Stimulated activated memory B cell treated with anti-CD40 and anti-IgM and Interleukin-4, amounts not matched to agents 10 μg/mL and 1 μg/mL and 100 μg/mL, for 72 hours (primary cell): ENCODE measurements around the gene MXD3.

Experiments
- ATAC-seq: fragments of 150-1000 bp; cut with Tn5 transposase; 2 replicates; pipeline ENCODE4 v1.10.0; 2021
- H3K27ac Mint-ChIP-seq: one replicate; pipeline ENCODE4 v1.8.0; 2022; ENCODE audit warnings: mild to moderate bottlenecking, mixed read lengths
- H3K27me3 Mint-ChIP-seq: one replicate; pipeline ENCODE4 v1.8.0; 2022; ENCODE audit warnings: mixed read lengths
- H3K36me3 Mint-ChIP-seq: one replicate; pipeline ENCODE4 v1.8.0; 2022; ENCODE audit warnings: mixed read lengths
- H3K4me1 Mint-ChIP-seq: one replicate; pipeline ENCODE4 v1.8.0; 2022; ENCODE audit warnings: mixed read lengths
- H3K4me3 Mint-ChIP-seq: one replicate; pipeline ENCODE4 v1.8.0; 2022; ENCODE audit warnings: mild to moderate bottlenecking, moderate library complexity, mixed read lengths
- H3K9me3 Mint-ChIP-seq: one replicate; pipeline ENCODE4 v1.8.0; 2022; ENCODE audit warnings: mixed read lengths

MXD3 gene

DNA sequence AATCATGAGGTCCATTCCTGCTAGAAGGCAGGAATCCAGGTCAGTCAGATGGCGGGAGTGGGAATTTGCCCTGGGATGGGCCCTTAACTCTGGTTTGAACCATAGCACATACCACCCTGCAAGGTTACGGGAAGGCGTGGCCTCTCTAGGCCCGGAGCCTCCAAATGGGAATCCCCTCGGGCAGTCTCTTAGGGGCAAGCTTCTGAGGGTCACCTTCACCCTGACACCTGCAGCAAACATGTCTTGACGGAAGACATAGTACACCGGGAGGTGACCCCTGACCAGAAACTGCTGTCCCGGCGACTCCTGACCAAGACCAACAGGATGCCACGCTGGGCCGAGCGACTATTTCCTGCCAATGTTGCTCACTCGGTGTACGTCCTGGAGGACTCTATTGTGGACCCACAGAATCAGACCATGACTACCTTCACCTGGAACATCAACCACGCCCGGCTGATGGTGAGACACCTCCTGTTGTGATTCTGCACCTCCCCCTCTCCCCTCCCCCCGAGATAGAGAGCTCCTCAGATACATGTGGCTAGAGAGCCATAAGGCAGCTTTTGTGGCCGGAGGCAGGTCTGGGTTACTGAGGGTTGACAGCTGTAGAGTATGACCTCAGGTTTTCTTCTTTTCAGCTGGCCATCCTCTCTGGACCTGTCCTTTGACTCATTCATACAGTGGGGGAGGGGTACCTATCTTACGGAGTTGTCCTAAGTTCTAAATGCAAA is 7.1 kb downstream of the MXD3 start:
- Mint-ChIP-seq H3K4me1 (peaks cover 93% of the 10 kb centered on the region), H3K27me3 (no peaks in the 10 kb centered on the region), H3K36me3 (peaks cover 24% of the 10 kb centered on the region), H3K27ac (peak overlapping the region; percentile 87), H3K9me3 (no peaks in the 10 kb centered on the region), H3K4me3 (peak overlapping the region; percentile 93)
- ATAC-seq, result no peak

DNA sequence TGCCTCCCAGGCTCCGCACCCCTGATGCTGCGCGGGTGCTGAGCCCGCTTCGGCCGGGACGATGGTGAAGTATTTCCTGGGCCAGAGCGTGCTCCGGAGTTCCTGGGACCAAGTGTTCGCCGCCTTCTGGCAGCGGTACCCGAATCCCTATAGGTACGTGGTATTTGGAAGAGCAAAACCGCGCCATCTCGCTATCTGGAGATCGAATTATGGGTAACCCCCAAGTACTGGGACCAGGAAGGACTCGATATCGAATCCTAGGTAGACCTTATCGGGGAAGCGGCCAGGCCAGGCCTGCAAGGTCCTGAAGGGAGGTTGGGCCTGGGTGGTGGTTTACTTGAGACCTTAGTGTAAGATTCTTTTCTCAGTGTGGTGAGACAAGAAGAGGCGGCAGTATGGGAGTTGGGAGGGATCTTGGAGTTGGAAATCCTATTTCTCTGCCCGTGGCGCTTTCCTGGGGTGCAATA is 7.7 kb downstream of the MXD3 start:
- no peak for ATAC-seq
- Mint-ChIP-seq H3K27ac (peak overlapping the region; percentile 87), H3K36me3 (peaks cover 24% of the 10 kb centered on the region), H3K9me3 (no peaks in the 10 kb centered on the region), H3K4me1 (peaks cover 93% of the 10 kb centered on the region), H3K27me3 (no peaks in the 10 kb centered on the region), H3K4me3 (peak overlapping the region; percentile 93)

DNA sequence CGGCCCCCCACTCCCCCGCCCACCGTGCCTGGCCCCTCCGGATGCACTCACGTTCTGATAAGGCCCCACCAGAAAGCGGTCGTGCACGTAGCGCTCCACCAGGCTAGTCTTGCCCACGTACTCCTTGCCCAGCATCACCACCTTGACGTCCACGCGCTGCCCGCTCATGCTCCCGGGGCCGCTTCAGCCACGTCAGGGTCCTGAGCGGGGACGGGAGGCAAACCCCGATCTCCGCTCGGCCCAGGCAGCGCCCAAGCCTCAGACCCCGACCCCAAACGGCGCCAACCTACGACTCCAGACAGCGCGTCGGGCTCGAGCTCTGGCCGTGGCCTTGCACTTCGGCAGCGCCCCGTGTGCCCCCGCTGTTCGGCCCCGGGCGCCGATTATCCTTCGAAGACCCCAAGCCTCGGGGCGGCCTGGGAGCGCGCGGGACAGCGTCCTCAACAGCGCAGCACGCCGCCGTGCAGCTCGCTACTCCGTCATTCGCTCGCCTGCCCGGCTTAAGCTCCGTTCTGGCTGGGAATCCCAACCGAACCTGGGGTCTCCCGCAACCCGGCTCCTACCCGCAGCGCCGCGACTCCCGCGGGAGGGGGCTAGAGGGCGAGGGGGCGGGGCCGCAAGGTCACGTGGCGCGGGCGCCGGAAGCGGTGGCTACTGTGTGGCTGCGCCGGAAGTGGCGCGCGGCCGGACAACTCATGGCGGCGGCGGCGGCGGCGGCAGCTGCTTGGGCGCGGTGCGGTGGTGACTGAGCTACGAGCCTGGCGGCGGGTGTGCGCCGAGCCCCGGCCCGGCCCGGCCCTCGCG is 8.4 kb downstream of the MXD3 start, which contains the start of the genes PRELID1 and RAB24:
Gene PRELID1 (plus strand): TSS at position 679 of the 804 bp plus-strand sequence. CDS start 187 bp downstream, outside the sequence.
Gene RAB24 (minus strand): TSS at position 599 of the 804 bp plus-strand sequence. CDS start 431 bp downstream, at position 168.
- H3K4me3 Mint-ChIP-seq, result peak within 1 kb of the TSS; percentile 93
- no peaks in the 10 kb centered on the region for H3K27me3 Mint-ChIP-seq
- peak within 1 kb of the TSS; percentile 87 for H3K27ac Mint-ChIP-seq
- ATAC-seq, result peak; percentile 77
- H3K9me3 Mint-ChIP-seq, result no peaks in the 10 kb centered on the region
- H3K36me3 Mint-ChIP-seq, result peaks cover 24% of the 10 kb centered on the region
- peaks cover 93% of the 10 kb centered on the region for H3K4me1 Mint-ChIP-seq

DNA sequence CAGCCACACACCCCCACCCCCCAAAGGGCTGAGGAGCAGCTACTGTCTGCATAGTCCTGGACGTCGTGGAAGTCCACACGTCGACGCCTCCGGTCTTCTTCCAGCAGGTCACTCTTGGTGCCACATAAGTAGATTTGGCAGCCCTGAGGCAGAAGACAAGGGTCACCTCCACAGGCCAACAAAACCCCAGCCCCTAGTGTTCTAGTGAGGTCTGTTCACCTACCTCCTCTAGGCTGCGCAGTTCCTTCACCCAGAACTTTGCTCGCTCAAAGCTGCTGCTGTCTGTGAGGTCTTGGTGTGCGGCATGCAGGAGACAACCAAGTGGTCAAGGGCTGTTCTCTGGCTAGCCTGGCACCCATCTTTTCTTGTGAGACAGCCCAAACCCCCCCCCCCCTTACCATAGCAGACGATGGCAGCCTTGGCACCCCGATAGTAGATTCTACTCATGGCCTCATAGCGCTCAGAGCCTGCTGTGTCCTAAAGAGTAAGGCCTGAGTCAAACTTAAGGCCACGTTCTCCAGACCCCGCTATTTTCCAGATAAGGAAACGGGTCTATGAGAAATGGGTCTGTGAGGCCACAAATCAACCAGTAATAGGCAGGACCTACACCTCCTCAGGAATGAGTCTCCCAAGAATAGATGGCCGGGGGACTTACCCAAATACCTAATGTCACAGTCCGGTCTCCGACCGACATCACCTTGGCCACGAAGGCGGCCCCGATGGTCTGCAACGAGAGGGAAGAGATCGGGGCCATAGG is 9.2 kb downstream of the MXD3 start:
- Mint-ChIP-seq H3K27ac (peak overlapping the region; percentile 87), H3K4me1 (peaks cover 87% of the 10 kb centered on the region), H3K27me3 (no peaks in the 10 kb centered on the region), H3K4me3 (peak overlapping the region; percentile 93), H3K9me3 (no peaks in the 10 kb centered on the region), H3K36me3 (peaks cover 24% of the 10 kb centered on the region)
- no peak for ATAC-seq

GRCh38 chr5:177301503-177302165 is 10.1 kb downstream of the MXD3 start:
- no peaks in the 10 kb centered on the region for H3K9me3 Mint-ChIP-seq
- H3K27ac Mint-ChIP-seq, result peak overlapping the region; percentile 87
- peak; percentile 29 for ATAC-seq
- no peaks in the 10 kb centered on the region for H3K27me3 Mint-ChIP-seq
- H3K4me3 Mint-ChIP-seq, result peak overlapping the region; percentile 93
- H3K36me3 Mint-ChIP-seq, result peaks cover 20% of the 10 kb centered on the region
- peaks cover 85% of the 10 kb centered on the region for H3K4me1 Mint-ChIP-seq

GRCh38 chr5:177300951-177301350 is 10.7 kb downstream of the MXD3 start:
- peaks cover 16% of the 10 kb centered on the region for H3K36me3 Mint-ChIP-seq
- H3K4me3 Mint-ChIP-seq, result no peak overlapping the region
- H3K4me1 Mint-ChIP-seq, result peaks cover 85% of the 10 kb centered on the region
- H3K9me3 Mint-ChIP-seq, result no peaks in the 10 kb centered on the region
- ATAC-seq, result no peak
- H3K27me3 Mint-ChIP-seq, result no peaks in the 10 kb centered on the region
- peak overlapping the region; percentile 87 for H3K27ac Mint-ChIP-seq

- Mint-ChIP-seq H3K4me1 (peaks cover 85% of the 10 kb centered on the region), H3K27me3 (no peaks in the 10 kb centered on the region), H3K27ac (peak overlapping the region; percentile 87), H3K4me3 (peak overlapping the region; percentile 51), H3K9me3 (no peaks in the 10 kb centered on the region), H3K36me3 (peaks cover 16% of the 10 kb centered on the region)
- ATAC-seq, result peak; percentile 77
These were observed 11.3 kb downstream of the MXD3 start for GRCh38 chr5:177300236-177300880.

GRCh38 chr5:177299697-177300096 is 12.0 kb downstream of the MXD3 start:
- Mint-ChIP-seq H3K4me1 (peaks cover 85% of the 10 kb centered on the region), H3K36me3 (peaks cover 13% of the 10 kb centered on the region), H3K4me3 (peak overlapping the region; percentile 15), H3K27me3 (no peaks in the 10 kb centered on the region), H3K9me3 (no peaks in the 10 kb centered on the region), H3K27ac (peak overlapping the region; percentile 87)
- ATAC-seq, result no peak

DNA sequence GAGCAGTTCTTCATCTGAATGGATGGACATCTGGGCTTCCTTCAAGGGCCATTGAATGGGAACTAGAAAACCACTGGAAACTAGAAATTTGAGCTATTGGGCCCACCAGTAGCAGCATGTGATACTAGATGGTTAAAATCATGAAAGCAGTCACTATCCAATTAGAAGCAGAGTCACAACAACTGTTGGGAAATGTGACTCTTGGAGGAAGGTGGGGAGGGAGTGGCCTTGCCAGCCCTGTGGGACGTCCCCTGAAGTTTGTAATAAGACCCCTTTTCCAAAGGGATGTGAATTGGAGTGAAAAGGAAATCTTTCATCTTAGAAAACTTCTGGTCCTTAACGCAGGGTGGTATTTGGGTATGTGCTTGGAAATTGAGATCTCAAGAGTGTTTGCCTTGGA is 13.8 kb downstream of the MXD3 start:
- peaks cover 27% of the 10 kb centered on the region for H3K36me3 Mint-ChIP-seq
- no peak for ATAC-seq
- peaks cover 73% of the 10 kb centered on the region for H3K4me1 Mint-ChIP-seq
- H3K27me3 Mint-ChIP-seq, result no peaks in the 10 kb centered on the region
- no peak overlapping the region for H3K4me3 Mint-ChIP-seq
- no peaks in the 10 kb centered on the region for H3K9me3 Mint-ChIP-seq
- no peak overlapping the region for H3K27ac Mint-ChIP-seq

- Mint-ChIP-seq H3K27ac (peak overlapping the region; percentile 84), H3K36me3 (peaks cover 41% of the 10 kb centered on the region), H3K9me3 (no peaks in the 10 kb centered on the region), H3K4me3 (no peak overlapping the region), H3K4me1 (peaks cover 59% of the 10 kb centered on the region), H3K27me3 (no peaks in the 10 kb centered on the region)
- no peak for ATAC-seq
These were observed 15.1 kb downstream of the MXD3 start for GRCh38 chr5:177296581-177296980.

GRCh38 chr5:177295924-177296323 is 15.8 kb downstream of the MXD3 start:
- H3K36me3 Mint-ChIP-seq, result peaks cover 45% of the 10 kb centered on the region
- ATAC-seq, result peak; percentile 52
- H3K4me3 Mint-ChIP-seq, result no peak overlapping the region
- H3K9me3 Mint-ChIP-seq, result no peaks in the 10 kb centered on the region
- peaks cover 57% of the 10 kb centered on the region for H3K4me1 Mint-ChIP-seq
- H3K27me3 Mint-ChIP-seq, result no peaks in the 10 kb centered on the region
- peak overlapping the region; percentile 84 for H3K27ac Mint-ChIP-seq

GRCh38 chr5:177294632-177295031 is 17.1 kb downstream of the MXD3 start:
- peak overlapping the region; percentile 84 for H3K27ac Mint-ChIP-seq
- peaks cover 53% of the 10 kb centered on the region for H3K4me1 Mint-ChIP-seq

DNA sequence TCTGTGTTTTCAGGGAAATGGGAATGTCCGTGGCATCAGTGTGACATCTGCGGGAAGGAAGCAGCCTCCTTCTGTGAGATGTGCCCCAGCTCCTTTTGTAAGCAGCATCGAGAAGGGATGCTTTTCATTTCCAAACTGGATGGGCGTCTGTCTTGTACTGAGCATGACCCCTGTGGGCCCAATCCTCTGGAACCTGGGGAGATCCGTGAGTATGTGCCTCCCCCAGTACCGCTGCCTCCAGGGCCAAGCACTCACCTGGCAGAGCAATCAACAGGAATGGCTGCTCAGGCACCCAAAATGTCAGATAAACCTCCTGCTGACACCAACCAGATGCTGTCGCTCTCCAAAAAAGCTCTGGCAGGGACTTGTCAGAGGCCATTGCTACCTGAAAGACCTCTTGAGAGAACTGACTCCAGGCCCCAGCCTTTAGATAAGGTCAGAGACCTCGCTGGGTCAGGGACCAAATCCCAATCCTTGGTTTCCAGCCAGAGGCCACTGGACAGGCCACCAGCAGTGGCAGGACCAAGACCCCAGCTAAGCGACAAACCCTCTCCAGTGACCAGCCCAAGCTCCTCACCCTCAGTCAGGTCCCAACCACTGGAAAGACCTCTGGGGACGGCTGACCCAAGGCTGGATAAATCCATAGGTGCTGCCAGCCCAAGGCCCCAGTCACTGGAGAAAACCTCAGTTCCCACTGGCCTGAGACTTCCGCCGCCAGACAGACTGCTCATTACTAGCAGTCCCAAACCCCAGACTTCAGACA is 17.7 kb downstream of the MXD3 start:
- Mint-ChIP-seq H3K27ac (no peak overlapping the region), H3K4me3 (no peak overlapping the region), H3K9me3 (no peaks in the 10 kb centered on the region), H3K27me3 (no peaks in the 10 kb centered on the region), H3K36me3 (peaks cover 63% of the 10 kb centered on the region), H3K4me1 (peaks cover 52% of the 10 kb centered on the region)
- ATAC-seq, result no peak

More at GRCh38 chr5:177294632-177295031, 17.1 kb downstream of the MXD3 start:
- Mint-ChIP-seq H3K36me3 (peaks cover 57% of the 10 kb centered on the region), H3K9me3 (no peaks in the 10 kb centered on the region), H3K4me3 (no peak overlapping the region), H3K27me3 (no peaks in the 10 kb centered on the region)
- no peak for ATAC-seq
